Measurements from ENCODE around the gene SEC16A.

The SEC16A gene

DNA sequence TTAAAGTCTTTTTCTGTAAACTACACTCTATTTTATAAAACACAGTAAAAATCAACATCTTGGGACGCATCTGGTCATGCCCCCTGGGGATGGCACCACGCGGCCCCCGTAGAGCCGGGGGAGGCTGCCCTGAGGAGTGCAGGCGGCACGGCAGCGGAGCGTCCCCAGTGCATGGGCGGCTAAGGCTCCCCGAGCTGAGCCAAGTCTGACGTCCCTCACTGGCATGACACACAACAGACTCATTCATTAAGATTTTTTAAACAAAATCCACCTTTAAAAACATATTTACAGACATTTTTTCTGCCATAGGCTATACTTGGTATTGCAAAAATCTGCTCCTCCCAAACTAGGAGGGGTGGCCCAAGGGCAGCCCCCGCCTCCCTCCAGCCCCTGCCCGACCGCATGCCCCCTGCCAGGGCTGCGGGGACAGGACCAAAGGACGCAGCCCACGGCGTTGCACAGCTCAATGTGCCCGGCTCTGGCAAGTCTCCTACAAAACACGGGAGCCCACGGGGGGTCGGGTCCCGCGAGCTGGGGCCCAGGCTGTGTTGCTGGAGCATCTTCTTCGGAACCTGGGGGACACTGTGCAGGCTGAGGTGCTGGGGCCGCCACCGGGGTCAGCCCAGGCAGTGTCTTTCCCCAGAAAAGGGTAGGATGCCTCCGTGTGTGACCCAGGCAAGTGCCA is 11.8 kb upstream of the SEC16A start:
- in situ Hi-C loops (cut with MboI; ENCODE audit: low sequenced_read_pairs, unreplicated experiment): loop anchor here (5.0 kb wide), 1 partner anchor 133 kb away; no protein-coding TSS in a partner anchor
- TF ChIP-seq, protein P1, sequence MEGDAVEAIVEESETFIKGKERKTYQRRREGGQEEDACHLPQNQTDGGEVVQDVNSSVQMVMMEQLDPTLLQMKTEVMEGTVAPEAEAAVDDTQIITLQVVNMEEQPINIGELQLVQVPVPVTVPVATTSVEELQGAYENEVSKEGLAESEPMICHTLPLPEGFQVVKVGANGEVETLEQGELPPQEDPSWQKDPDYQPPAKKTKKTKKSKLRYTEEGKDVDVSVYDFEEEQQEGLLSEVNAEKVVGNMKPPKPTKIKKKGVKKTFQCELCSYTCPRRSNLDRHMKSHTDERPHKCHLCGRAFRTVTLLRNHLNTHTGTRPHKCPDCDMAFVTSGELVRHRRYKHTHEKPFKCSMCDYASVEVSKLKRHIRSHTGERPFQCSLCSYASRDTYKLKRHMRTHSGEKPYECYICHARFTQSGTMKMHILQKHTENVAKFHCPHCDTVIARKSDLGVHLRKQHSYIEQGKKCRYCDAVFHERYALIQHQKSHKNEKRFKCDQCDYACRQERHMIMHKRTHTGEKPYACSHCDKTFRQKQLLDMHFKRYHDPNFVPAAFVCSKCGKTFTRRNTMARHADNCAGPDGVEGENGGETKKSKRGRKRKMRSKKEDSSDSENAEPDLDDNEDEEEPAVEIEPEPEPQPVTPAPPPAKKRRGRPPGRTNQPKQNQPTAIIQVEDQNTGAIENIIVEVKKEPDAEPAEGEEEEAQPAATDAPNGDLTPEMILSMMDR (IDR thresholded peaks at IDR 0.05; ENCODE audit: borderline replicate concordance, control extremely low read depth, extremely low read depth, insufficient read depth, missing control alignments): no peak
- no peak for DNase-seq (ENCODE audit: low spot score)

DNA sequence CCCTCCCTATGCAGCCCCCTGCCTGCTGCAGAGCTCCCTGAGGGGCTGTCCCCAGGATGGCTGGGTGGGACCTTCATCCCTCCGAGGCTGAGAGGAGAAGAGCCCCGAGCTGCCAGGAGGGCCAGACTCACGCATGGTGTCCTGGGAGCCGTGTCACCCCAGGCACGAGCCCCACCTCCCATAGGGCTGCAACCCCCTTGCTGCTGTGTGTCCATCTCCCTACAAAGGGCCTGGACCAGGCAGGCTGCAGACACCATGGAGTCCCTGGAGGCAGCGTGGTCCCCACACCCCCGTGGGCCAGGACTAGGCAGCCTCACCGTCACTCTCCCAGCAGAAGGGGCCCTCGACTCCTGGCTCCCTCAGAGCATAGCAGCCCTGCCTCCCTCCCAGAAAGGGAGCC is 11.2 kb upstream of the SEC16A start:
- in situ Hi-C loops (cut with MboI; ENCODE audit: low sequenced_read_pairs, unreplicated experiment): loop anchor here (5.0 kb wide), 1 partner anchor 133 kb away; no protein-coding TSS in a partner anchor

DNA sequence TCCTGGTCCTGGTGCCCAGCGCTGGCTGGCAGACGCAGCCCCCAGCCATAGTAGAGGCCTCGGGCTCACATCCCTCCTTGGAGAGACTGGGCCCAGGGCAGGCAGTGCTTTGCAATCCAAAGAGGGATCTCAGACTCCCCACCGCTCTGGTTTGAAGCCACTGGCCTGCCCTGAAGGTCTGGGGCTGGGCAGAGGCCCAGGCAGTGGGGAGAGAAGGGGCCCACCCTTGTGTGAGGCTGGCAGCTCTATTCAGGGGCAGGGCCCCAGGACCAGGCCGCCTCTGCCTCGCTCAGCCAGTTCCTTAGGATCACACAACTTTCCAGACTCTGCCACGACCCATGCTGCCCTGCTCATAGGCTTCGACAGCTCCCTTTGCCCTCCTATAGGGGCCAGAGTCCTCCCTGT is 10.7 kb upstream of the SEC16A start:
- in situ Hi-C loops (cut with MboI; ENCODE audit: low sequenced_read_pairs, unreplicated experiment): loop anchor here (5.0 kb wide), 1 partner anchor 134 kb away; no protein-coding TSS in a partner anchor
- TF ChIP-seq, protein P1 (IDR thresholded peaks at IDR 0.05; ENCODE audit: borderline replicate concordance, control extremely low read depth, extremely low read depth, insufficient read depth, missing control alignments): no peak

More for the DNA sequence above, 11.2 kb upstream of the SEC16A start:
- no peak for DNase-seq (ENCODE audit: low spot score)
- TF ChIP-seq, protein P1 (IDR thresholded peaks at IDR 0.05; ENCODE audit: borderline replicate concordance, control extremely low read depth, extremely low read depth, insufficient read depth, missing control alignments): no peak

DNA sequence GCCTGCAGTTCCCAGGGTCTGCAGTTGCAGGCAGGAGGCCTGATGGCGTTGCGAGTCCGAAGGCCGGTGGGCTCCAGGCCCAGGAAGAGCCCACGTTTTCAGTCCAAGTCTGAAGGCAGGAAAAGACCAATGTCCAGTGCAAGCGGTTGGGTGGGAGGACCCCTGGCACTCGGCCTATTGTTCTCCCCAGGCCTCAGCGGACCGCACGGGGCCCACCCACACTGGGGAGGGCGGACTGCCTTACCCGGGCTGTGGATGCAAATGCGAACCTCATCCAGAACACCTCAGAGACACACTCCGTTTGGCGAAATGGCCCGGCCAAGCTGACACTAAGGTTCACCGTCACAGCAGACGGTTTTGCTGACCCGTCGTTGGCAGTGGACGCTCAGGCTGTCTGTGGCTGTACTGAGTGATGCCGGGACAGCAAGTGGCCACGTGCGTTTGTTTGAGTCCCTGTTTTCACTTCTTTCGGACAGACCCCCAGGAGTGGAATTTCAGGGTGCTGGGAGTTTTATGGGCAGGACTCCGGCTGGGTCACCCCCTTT is 10.2 kb upstream of the SEC16A start:
- TF ChIP-seq, protein P1 (IDR thresholded peaks at IDR 0.05; ENCODE audit: borderline replicate concordance, control extremely low read depth, extremely low read depth, insufficient read depth, missing control alignments): no peak
- in situ Hi-C loops (cut with MboI; ENCODE audit: low sequenced_read_pairs, unreplicated experiment): loop anchor here (5.0 kb wide), 1 partner anchor 134 kb away; no protein-coding TSS in a partner anchor
- no peak for DNase-seq (ENCODE audit: low spot score)

More for the DNA sequence above, 10.7 kb upstream of the SEC16A start:
- no peak for DNase-seq (ENCODE audit: low spot score)

DNA sequence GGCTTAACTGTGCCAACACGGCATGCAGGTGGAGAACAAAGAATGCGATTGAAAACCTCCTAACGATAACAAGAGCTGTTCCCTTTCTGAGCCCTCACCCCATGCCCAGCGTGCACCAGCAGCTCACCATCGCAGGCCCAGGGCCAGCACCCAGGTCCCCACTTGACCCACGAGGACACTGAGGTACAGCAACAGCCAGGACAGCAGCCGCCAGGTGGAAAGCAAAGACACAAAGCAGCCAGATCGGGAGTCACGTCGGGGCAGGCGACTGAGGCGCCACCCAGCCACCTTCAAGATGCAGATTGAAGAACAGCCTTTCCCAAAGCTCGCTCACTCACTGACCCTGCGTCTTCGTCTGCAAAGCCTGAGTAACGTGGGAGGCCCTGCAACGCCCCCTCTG is 6.9 kb upstream of the SEC16A start:
- TF ChIP-seq, protein P1 (IDR thresholded peaks at IDR 0.05; ENCODE audit: borderline replicate concordance, control extremely low read depth, extremely low read depth, insufficient read depth, missing control alignments): no peak
- in situ Hi-C loops (cut with MboI; ENCODE audit: low sequenced_read_pairs, unreplicated experiment): loop anchor here (5.0 kb wide), 1 partner anchor 138 kb away; no protein-coding TSS in a partner anchor
- DNase-seq (ENCODE audit: low spot score): no peak

DNA sequence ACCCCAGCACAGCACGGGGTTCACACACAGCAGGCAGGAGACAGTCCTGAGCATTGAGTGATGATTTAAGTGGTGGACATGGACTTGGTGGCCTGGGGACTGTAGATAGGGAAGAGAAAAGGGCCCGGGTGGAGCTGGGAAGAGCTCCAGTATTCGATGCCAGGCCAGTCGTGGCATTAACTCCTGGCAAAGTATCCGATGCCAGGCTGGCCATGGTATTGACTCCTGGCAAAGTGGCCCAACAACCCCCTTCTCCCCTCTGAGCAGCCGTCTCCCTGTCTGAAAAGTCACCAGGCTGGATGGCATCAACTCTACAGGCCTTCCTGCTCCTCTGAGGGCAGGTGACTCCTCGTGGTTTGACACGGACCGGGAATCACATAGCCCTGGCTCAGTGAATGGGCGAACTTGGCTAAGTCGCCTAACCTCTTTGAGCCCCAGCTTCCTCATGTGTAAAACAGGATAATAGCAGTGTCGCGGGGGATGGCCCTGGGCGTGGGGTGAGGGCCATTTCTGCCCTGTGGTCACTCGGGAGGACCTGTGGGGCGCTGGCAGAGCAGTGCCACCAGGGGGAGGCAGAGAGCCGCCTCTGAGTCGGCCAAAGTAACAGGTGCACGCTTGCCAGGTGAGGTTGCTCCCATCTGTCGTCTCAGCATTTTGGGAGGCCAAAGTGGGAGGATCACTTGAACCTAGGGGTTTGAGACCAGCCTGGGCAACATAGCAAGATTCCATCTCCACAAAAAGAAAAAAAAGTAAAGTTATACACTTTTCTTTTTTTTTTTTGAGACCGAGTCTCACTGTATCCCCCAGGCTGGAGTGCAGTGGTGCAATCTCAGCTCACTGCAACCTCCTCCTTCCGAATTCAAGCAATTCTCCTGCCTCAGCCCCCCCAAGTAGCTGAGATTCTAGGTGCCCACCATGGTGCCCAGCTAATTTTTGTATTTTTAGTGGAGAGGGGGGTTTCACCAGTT is 5.7 kb upstream of the SEC16A start:
- TF ChIP-seq, protein P1 (IDR thresholded peaks at IDR 0.05; ENCODE audit: borderline replicate concordance, control extremely low read depth, extremely low read depth, insufficient read depth, missing control alignments): peak; percentile 96
- DNase-seq (ENCODE audit: low spot score): peak; percentile 83
- in situ Hi-C loops (cut with MboI; ENCODE audit: low sequenced_read_pairs, unreplicated experiment): no loop called here

Measured in GM13976 (cell line).